Mononuclear cell (primary cell): ENCODE measurements around the gene DYNLRB2. TPM values are rescaled to one million over a fixed set of nuclear protein-coding genes. Genes with fewer than 3 reads are reported as not detected.
A peak's percentile ranks its signal among the peaks of the same experiment; 100 is the strongest.

Experiments
- H3K27me3 ChIP-seq: 2 replicates; pipeline ENCODE4 v1.6.0; 2011; ENCODE audit warnings: low read length, control low read depth; ENCODE audit not compliant: insufficient read depth
- H3K4me1 ChIP-seq: 2 replicates; pipeline ENCODE4 v1.5.1; 2011; ENCODE audit warnings: mild to moderate bottlenecking, low read length, control low read depth; ENCODE audit not compliant: insufficient read depth
- H3K4me3 ChIP-seq: 2 replicates; pipeline ENCODE4 v1.5.1; 2011; ENCODE audit warnings: mild to moderate bottlenecking, low read length, moderate library complexity
- H3K9me3 ChIP-seq: 2 replicates; pipeline ENCODE4 v1.5.1; 2011; ENCODE audit warnings: low read depth, mild to moderate bottlenecking, control low read depth, low read length
- total RNA-seq: library from RNA; depleted of rRNA; stranded (reverse); fragments of >200 nt; gene quantifications from one replicate; pipeline ENCODE4 v1.2.3, GENCODE V29; 2012

Gene DYNLRB2
- total RNA-seq: not detected

- Histone ChIP-seq H3K4me3 (peak within 1 kb of the TSS; percentile 67), H3K4me1 (peaks cover 10% of the 10 kb centered on the region), H3K27me3 (no peaks in the 10 kb centered on the region), H3K9me3 (no peaks in the 10 kb centered on the region)
Measured at GRCh38 chr16:80540516-80541305, at the start of gene DYNLRB2. TSS of gene DYNLRB2 (plus strand) at chr16:80540993. CDS start at chr16:80541077, 84 bp downstream.

DNA sequence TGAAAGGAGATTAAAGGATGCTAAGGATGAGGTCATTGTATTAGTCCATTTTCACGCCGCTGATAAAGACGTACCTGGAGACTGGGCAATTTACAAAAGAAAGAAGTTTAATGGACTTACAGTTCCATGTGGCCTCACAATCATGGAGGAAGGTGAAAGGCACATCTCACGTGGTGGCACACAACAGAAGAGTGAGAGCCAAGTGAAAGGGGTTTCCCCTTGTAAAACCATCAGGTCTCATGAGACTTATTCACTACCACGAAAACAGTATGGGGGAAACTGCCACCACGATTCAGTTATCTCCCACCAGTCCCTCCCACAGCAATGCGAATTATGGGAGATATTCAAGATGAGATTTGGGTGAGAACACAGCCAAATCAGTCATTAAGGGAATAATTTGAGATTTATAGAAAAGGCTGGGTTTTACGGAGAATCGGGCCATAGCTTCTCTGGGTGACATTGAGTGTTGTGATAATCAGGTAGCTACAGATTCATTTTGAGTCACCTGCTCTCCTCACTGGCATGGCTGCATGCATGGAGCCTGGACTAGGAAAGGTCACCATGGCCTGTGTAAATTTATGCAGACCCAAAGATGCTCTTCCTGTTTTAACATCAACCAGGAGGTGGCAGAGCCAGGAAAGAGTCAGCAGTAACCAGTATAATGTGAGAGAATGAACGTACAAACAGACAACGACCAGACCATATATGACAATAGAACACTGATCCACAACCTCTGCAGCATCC lies 40.5 kb upstream of the DYNLRB2 start:
- no peaks in the 10 kb centered on the region for H3K27me3 ChIP-seq
- H3K4me3 ChIP-seq: no peak overlapping the region
- no peaks in the 10 kb centered on the region for H3K4me1 ChIP-seq
- no peaks in the 10 kb centered on the region for H3K9me3 ChIP-seq

- H3K4me1 ChIP-seq: no peaks in the 10 kb centered on the region
Measured at GRCh38 chr16:80500961-80501525, 39.8 kb upstream of the DYNLRB2 start.

GRCh38 chr16:80503107-80503506 lies 37.7 kb upstream of the DYNLRB2 start:
- H3K9me3 ChIP-seq: no peaks in the 10 kb centered on the region
- H3K4me1 ChIP-seq: no peaks in the 10 kb centered on the region
- no peak overlapping the region for H3K4me3 ChIP-seq
- H3K27me3 ChIP-seq: no peaks in the 10 kb centered on the region

More at GRCh38 chr16:80500961-80501525, 39.8 kb upstream of the DYNLRB2 start:
- no peaks in the 10 kb centered on the region for H3K9me3 ChIP-seq
- H3K4me3 ChIP-seq: no peak overlapping the region
- no peaks in the 10 kb centered on the region for H3K27me3 ChIP-seq

DNA sequence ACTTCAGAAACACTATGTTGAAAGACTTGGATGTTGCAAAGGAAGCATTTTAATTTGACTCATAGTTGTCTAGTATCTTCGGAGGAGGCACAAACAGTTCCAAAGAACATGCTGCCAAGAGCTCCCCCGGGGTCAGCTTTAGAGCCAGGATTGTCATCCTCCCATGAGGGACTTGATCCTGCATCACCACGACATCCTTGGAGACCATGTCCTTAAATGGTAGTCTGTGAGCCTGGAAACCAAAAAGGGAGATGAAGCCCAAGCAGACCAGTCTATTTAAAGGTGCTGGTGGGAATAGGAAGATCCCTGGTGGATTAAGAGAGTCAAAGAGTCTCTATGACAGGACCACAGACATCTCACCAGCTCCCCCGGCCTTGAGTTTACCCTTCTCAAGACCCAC lies 33.3 kb upstream of the DYNLRB2 start:
- Histone ChIP-seq H3K9me3 (no peaks in the 10 kb centered on the region), H3K4me3 (no peak overlapping the region), H3K27me3 (no peaks in the 10 kb centered on the region), H3K4me1 (no peaks in the 10 kb centered on the region)

DNA sequence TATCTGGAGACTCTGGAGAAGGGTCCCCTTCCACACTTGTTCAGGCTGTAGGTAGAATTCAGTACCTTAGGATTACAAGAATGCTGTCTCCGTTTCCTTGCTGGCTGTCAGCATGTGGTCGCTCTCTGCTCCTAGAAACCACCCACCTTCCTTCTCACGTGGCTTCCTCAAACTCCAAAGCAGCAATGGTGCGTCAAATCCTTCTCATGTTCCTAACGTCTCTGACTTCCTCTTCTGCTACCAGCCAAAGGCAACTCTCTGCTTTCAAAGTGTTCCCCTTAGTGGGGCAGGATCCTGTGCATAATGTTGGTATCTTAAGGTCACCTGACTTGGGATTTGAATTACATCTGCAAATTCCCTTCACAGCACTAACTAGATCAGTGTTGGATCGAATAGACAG lies 30.9 kb upstream of the DYNLRB2 start:
- no peak overlapping the region for H3K4me3 ChIP-seq
- no peaks in the 10 kb centered on the region for H3K27me3 ChIP-seq
- no peaks in the 10 kb centered on the region for H3K9me3 ChIP-seq
- H3K4me1 ChIP-seq: no peaks in the 10 kb centered on the region

GRCh38 chr16:80511824-80512592 lies 28.8 kb upstream of the DYNLRB2 start:
- Histone ChIP-seq H3K4me1 (no peaks in the 10 kb centered on the region), H3K4me3 (no peak overlapping the region), H3K9me3 (no peaks in the 10 kb centered on the region), H3K27me3 (peaks cover 3% of the 10 kb centered on the region)

DNA sequence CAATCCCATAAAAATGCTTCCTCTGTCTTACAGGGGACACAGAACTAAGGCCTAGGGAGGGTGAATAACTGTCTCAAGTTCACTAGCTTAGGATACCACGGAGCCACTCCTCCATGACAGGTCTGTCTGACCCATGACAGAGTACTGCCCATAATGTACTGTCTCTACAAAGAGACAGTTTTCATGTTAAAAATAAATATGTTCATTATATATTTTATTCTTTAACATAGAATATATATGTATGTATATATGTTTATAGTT lies 28.3 kb upstream of the DYNLRB2 start:
- Histone ChIP-seq H3K9me3 (no peaks in the 10 kb centered on the region), H3K4me1 (no peaks in the 10 kb centered on the region), H3K4me3 (no peak overlapping the region), H3K27me3 (peaks cover 3% of the 10 kb centered on the region)

DNA sequence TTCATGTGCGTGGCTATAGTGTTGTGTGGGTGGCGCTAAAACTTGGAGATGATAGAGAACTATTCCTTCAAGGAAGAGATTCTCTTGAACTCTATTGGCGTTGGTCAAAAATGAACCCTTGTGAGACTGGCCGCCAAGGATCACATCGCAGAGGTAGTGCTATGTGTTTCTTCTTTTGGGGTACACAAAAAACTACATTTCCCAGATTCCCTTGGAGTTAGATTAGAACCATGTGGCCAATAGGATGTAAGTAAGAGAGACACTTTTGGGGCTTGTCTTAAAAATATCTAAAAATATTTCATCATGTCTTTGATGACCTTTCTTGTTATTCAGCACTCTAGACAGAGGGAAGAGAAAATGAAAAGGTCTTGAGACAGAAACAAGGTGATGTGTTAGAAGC lies 25.4 kb upstream of the DYNLRB2 start:
- peaks cover 3% of the 10 kb centered on the region for H3K27me3 ChIP-seq
- no peak overlapping the region for H3K4me3 ChIP-seq
- peaks cover 7% of the 10 kb centered on the region for H3K4me1 ChIP-seq
- H3K9me3 ChIP-seq: no peaks in the 10 kb centered on the region

DNA sequence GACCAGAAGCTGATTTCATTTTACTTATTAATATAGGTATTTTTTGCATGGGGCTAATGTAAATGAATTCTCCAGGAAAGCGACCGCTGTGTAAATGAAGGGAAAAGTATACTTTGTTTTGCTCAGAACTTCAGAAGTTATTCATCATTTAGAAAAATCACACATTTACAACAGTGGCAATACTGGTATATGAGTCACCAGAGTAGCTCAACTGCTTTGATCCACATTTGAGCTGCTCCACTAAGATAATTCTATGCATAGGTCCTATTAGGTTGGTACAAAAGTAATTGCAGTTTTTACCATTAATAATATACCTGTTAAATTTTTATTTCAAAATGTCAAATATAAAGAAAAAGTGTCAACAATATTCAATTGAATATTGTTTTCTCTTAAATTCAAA lies 22.9 kb upstream of the DYNLRB2 start:
- no peak overlapping the region for H3K4me3 ChIP-seq
- peaks cover 3% of the 10 kb centered on the region for H3K27me3 ChIP-seq
- peaks cover 7% of the 10 kb centered on the region for H3K4me1 ChIP-seq
- H3K9me3 ChIP-seq: no peaks in the 10 kb centered on the region

- Histone ChIP-seq H3K27me3 (peaks cover 3% of the 10 kb centered on the region), H3K4me3 (no peak overlapping the region), H3K4me1 (peaks cover 7% of the 10 kb centered on the region), H3K9me3 (no peaks in the 10 kb centered on the region)
Measured at GRCh38 chr16:80518436-80518835, 22.4 kb upstream of the DYNLRB2 start.

DNA sequence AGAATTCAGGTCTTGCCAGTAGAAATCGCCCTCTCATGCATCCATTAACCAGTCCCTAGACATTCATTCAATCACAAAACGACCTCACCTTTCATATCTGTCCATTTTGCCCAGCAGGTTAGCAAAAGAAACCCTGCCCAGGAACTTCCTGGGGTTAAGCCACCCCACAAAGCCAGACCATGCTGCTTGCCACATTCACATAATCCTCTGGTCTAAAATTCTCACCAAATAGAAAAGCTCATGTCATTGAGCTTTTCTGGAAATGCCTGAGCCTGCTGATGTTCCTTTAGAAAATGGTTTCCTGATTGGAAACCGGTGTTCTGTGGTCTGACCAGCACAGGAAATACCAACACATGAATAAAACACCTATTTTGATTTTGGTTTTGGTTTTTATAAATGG lies 21.6 kb upstream of the DYNLRB2 start:
- peaks cover 3% of the 10 kb centered on the region for H3K27me3 ChIP-seq
- peaks cover 7% of the 10 kb centered on the region for H3K4me1 ChIP-seq
- no peak overlapping the region for H3K4me3 ChIP-seq
- no peaks in the 10 kb centered on the region for H3K9me3 ChIP-seq

DNA sequence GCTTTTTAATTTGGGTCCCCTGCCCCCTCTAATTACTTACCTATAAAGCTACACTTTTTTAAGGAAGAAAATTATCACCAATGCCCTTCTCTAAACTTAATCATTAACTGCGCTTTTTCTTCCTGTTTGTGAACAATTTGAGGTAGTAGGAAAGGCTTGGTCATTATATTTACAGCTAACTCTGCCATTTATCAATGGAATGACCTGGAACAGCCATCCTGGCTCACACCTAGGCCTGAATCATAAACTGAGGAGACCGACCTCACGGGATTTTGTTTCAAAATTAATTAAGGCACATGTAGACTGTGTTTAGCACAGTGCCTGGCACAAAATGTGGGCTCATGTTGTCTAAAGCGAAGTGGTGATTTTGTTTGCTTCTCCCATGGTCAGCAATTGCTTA lies 15.4 kb upstream of the DYNLRB2 start:
- no peaks in the 10 kb centered on the region for H3K4me1 ChIP-seq
- no peaks in the 10 kb centered on the region for H3K9me3 ChIP-seq
- H3K4me3 ChIP-seq: no peak overlapping the region
- H3K27me3 ChIP-seq: peaks cover 3% of the 10 kb centered on the region

DNA sequence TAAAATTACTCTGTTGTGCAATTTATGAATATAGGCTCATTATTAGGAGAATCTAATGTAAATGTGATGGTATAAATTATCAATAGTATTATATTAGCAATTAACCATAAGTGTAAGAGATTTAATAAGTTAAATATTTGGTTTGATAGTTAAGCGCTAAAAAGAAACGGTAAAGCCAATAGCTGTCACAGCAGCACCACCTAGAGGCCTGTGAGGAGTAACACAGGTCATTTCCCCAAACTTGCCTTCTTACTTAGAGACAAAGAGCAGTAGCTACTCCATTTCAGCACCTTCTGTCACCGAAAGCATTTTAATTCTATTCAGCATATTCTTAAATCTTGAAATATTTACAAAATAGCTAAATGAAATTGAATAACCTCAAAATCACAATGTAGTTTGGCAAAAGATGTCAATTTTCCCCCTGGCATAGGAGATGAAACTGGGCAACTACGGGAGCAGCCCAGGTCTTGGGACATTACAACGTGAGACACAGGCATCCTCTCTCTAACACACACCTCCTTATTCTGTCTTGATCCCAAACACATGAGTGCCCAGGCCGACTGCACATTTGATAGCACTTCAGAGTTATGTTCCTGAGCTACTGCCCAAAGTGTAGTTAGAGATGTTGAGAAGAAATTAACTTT lies 14.3 kb upstream of the DYNLRB2 start:
- Histone ChIP-seq H3K27me3 (peaks cover 3% of the 10 kb centered on the region), H3K4me1 (no peaks in the 10 kb centered on the region), H3K9me3 (no peaks in the 10 kb centered on the region), H3K4me3 (no peak overlapping the region)

GRCh38 chr16:80527297-80527696 lies 13.5 kb upstream of the DYNLRB2 start:
- H3K9me3 ChIP-seq: no peaks in the 10 kb centered on the region
- no peak overlapping the region for H3K4me3 ChIP-seq
- no peaks in the 10 kb centered on the region for H3K4me1 ChIP-seq
- peaks cover 3% of the 10 kb centered on the region for H3K27me3 ChIP-seq
